Measurements from ENCODE around the gene SRGAP1.

GRCh38 chr12:64170024-64170423 is 325.5 kb downstream of the SRGAP1 start:
- TF ChIP-seq CTCF (IDR thresholded peaks at IDR 0.05; ENCODE audit: borderline replicate concordance, extremely low read depth, low read length, poor library complexity, severe bottlenecking), result no peak
- TF ChIP-seq EZH2 (IDR thresholded peaks at IDR 0.05; ENCODE audit: borderline replicate concordance, low read depth, low read length, severe bottlenecking), result no peak

Measured in DND-41 (cell line).